ENCODE measurements around the gene PIP5K1C.
"Not testable (repeated sequence)": the region's sequence is repeated elsewhere in the genome, so short reads cannot be mapped to it uniquely, and the experiment has no call there.

Gene PIP5K1C

GRCh38 chr19:3659746-3660112 lies 40.5 kb downstream of the PIP5K1C start:
- no peak for DNase-seq

GRCh38 chr19:3658870-3659745 lies 41.2 kb downstream of the PIP5K1C start:
- DNase-seq: no peak

GRCh38 chr19:3658004-3658869 lies 42.0 kb downstream of the PIP5K1C start:
- no peak for DNase-seq

- DNase-seq: no peak
These were observed 42.9 kb downstream of the PIP5K1C start for GRCh38 chr19:3657395-3657769.

- no peak for DNase-seq
These were observed 43.4 kb downstream of the PIP5K1C start for GRCh38 chr19:3656747-3657394.

GRCh38 chr19:3656073-3656746 lies 44.1 kb downstream of the PIP5K1C start:
- DNase-seq: no peak

GRCh38 chr19:3655402-3656072 lies 44.7 kb downstream of the PIP5K1C start:
- no peak for DNase-seq

GRCh38 chr19:3653865-3654513 lies 46.3 kb downstream of the PIP5K1C start:
- no peak for DNase-seq

- no peak for DNase-seq
These were observed 47.0 kb downstream of the PIP5K1C start for GRCh38 chr19:3653081-3653795.

GRCh38 chr19:3652422-3652821 lies 47.8 kb downstream of the PIP5K1C start:
- no peak for DNase-seq

- DNase-seq: no peak
These were observed 48.6 kb downstream of the PIP5K1C start for GRCh38 chr19:3651684-3652083.

- no peak for DNase-seq
These were observed 50.4 kb downstream of the PIP5K1C start for GRCh38 chr19:3649888-3650287.

GRCh38 chr19:3648037-3648905 lies 52.0 kb downstream of the PIP5K1C start:
- DNase-seq: no peak

GRCh38 chr19:3647102-3647501 lies 53.2 kb downstream of the PIP5K1C start:
- DNase-seq: not testable (repeated sequence)

GRCh38 chr19:3646336-3647092 lies 53.8 kb downstream of the PIP5K1C start:
- no peak for DNase-seq

- no peak for DNase-seq
These were observed 54.5 kb downstream of the PIP5K1C start for GRCh38 chr19:3645726-3646125.

- no peak for DNase-seq
These were observed 55.2 kb downstream of the PIP5K1C start for GRCh38 chr19:3645067-3645396.

GRCh38 chr19:3644351-3645066 lies 55.8 kb downstream of the PIP5K1C start:
- DNase-seq: no peak

Data from NCI-H1092 (cell line).